A549 treated with AZD2906 at 1 μM for 4 hours (cell line): ENCODE results near the gene PLVAP. TPM values are rescaled to one million over a fixed set of nuclear protein-coding genes. Genes with fewer than 3 reads are reported as not detected.

Experiments used
- total RNA-seq: library from RNA; stranded (reverse); fragments of 200-300 nt; extraction: Qiagen RNA extraction; gene quantifications from 5 replicates; pipeline ENCODE4 v1.2.3, GENCODE V29; 2022

PLVAP gene, protein sequence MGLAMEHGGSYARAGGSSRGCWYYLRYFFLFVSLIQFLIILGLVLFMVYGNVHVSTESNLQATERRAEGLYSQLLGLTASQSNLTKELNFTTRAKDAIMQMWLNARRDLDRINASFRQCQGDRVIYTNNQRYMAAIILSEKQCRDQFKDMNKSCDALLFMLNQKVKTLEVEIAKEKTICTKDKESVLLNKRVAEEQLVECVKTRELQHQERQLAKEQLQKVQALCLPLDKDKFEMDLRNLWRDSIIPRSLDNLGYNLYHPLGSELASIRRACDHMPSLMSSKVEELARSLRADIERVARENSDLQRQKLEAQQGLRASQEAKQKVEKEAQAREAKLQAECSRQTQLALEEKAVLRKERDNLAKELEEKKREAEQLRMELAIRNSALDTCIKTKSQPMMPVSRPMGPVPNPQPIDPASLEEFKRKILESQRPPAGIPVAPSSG
- total RNA-seq, result not detected in 5 replicates

DNA sequence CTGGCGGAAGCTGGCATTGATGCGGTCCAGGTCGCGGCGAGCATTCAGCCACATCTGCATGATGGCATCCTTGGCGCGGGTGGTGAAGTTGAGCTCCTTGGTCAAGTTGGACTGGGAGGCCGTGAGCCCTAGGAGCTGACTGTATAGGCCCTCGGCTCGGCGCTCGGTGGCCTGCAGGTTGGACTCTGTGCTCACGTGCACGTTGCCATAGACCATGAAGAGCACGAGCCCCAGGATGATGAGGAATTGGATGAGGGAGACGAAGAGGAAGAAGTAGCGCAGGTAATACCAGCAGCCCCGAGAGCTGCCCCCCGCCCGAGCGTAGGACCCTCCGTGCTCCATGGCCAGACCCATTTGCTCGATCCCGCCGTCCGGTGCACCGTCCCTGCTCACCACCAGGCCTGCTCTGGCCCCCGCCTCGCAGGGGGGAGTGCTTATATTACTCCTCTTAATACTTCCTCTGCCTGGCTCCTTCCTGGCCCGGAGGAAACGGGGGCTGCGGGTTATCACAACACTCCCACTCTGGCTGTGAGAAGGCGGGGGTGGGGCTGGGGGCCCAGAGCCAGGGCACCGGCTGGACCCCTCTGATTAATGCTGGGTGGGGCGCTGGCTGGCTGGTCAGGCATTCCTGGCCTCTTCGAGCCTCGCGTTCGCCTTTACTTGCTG lies at the start of gene PLVAP:
PLVAP (minus strand) TSS at position 408 of the 666 bp plus-strand sequence; CDS start at position 354, 54 bp downstream.

DNA sequence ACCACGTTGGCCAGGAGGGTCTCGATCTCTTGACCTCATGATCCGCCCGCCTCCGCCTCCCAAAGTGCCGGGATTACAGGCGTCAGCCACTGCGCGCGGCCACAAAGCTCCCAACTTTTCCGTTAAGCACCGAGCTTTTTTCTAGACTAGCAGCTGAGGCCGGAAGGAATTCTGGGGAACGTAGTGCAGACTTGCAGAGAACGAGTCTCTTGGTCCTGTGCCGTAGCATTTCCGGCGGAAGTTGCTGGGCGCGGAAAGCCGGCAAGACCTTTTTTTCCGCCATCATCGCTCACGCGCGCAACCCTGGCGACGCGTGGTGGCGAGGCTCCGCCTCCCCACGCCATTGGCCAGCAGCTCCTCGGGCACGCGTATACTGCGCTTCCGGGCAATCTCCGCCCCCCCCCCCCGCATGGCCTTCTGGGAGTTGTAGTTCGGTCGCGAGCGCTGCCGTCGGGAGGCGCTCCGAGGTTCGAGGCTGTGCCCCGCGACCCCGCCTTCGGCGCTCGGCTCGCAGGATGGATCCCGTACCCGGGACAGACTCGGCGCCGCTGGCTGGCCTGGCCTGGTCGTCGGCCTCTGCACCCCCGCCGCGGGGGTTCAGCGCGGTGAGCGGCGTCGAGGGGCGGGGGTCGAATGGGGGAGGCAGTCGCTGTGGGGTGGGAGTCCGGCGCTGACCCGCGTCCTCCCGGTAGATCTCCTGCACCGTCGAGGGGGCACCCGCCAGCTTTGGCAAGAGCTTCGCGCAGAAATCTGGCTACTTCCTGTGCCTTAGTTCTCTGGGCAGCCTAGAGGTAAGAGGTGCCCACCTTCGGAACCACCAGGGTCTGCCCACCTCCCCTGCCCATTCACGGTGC lies 42.7 kb upstream of the PLVAP start, which contains the start of gene MVB12A:
MVB12A (plus strand) TSS at position 427 of the 854 bp plus-strand sequence; CDS start at position 516, 89 bp downstream.

DNA sequence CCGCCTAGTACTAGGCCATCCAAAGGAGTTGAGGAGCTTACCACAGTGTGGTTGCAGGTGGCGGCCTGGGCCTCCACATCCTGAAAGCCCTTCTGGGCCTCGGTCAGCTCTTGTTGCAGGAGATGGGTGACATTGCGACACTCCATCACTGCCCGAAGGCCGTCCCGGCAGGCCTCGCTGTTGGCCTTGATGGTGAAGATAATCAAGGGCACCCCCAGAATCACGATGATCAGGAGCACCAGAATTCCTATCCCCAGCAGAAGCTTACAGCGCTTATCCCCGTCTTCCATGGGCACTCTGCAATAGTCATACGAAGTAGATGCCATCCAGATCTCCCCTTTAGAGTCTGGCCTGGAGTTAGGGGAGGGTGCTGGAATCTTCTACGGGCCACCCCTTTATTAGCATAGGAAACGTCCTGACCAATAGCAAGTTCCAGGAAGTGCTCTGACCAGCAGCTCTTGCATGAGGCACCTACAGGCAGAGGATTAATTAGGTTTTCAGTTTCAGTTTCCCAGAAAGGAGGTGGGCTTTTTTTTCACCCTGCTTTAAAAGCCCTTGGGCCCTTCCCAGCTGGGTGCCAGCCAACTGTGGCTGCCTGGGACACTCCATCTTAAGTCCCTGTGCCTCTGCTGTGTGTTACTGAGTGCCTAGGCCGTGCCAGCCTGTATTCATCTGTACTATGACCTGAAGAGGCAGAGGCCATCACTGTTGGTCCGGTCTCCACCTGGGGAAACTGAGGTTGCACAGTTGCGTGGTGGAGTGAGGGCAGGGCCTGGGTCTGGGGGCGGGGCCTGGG lies 28.3 kb upstream of the PLVAP start, which contains the start of gene BST2:
BST2 (minus strand) TSS at position 381 of the 796 bp plus-strand sequence; CDS start at position 326, 55 bp downstream.

DNA sequence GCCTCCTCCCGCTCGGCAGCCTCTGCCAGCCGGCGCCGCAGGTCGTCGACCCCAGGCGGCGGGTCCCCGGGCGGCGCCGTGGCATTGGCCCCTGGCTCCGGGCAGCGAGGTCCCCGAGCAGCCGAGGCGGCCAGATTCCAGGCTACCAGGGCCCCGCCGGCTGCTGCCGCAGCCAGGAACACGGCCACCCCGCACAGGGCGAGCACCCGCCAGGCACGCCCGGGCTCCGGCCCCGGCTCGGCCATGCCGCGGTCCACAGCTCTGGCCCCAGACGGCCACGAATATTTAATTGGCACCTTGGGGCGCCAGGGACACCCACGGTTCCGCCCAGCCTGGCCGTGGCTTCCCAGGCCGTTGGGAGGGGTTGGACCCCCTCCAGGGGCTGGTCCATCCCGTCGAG lies 16.8 kb upstream of the PLVAP start, which contains the start of gene CCDC194:
CCDC194 (minus strand) TSS at position 283 of the 400 bp plus-strand sequence; CDS start at position 245, 38 bp downstream.

DNA sequence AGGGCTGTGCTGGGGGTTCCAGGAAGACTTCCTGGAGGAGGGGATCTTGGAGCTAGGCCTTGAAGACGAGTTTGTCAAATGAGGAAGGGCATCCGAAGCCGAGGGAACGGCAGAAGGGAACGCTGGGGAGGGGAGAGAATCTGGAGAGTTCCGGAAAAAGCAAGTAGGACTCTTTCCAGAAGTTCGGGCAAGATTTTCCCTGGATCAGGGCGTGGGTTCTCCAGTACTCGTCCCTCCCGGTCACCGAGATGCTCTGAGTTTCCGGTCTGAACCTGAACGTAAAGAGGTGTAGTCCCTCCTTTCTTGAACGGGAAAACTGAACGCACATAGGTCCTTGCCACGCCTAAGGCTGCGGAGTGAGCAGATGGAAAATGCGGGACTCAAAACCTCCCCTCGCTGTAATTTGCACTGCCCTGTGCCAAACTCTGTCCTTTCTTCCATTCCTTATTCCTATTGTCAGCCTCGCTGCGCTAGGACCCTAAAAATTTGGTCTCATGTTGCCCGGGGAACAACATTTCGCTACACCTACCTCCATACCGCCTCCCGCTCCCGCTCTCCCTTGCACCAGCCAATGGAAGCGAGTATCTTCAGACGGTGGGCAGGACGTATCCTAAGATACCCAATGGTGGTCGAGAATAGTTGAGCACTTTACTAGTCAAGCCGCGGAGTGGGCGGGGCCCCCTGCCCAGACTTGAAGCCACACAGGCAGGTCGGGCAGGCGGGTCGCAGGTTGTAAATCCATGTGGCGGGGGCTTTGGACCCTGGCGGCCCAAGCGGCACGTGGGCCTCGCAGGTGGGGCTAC lies 40.1 kb downstream of the PLVAP start, which contains the start of gene GTPBP3:
GTPBP3 (plus strand) TSS at position 682 of the 803 bp plus-strand sequence; CDS start at position 741, 59 bp downstream.

DNA sequence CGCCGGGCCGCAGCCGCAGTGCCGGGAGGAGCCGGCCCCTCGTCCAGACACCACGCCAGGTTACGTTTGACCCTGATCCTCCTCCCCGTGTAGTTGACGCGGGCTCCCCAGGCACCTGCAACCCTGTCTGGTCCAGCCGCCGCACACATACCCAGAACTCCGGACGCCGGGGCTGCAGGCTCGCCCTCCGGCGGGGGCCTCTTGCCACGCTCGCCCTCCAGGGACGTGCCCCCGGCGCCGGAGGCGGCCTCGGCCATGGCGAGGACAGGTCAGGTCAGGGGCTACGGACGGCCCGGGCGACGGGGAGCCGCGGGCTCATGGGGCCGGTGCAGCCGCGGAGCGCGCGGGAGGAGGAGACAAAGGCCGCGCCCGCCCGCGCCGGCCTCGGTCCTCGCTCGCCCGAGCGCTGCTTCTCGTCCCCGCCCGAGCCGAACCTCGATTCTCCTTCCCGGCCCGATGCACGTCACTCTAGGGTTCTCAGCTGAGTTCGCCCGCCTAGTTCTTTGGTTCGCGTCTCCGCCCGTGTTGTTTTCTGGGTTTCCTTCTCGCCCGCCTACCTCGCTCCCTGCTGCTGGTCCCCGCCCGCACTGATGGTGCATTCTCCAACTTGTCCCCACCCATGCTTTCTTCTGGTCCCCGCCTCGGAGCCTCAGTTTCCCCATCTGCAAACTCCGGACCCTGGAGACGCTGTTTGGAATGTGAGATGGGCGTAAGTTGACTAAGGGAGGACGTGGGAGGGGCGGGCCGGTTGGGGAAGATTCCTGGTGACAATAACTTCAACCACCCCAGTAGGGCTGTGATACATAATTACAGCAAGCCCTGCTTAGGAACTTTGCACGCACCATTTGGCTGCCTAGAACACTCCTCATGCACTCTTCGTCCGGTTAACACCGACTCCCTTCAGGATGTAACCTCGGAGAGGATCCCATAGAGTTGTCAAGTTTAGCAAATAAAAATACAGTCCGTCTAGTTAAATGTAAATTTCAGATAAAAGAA lies 42.4 kb downstream of the PLVAP start, which contains the start of gene ANO8:
ANO8 (minus strand) TSS at position 442 of the 996 bp plus-strand sequence; CDS start at position 257, 185 bp downstream.

DNA sequence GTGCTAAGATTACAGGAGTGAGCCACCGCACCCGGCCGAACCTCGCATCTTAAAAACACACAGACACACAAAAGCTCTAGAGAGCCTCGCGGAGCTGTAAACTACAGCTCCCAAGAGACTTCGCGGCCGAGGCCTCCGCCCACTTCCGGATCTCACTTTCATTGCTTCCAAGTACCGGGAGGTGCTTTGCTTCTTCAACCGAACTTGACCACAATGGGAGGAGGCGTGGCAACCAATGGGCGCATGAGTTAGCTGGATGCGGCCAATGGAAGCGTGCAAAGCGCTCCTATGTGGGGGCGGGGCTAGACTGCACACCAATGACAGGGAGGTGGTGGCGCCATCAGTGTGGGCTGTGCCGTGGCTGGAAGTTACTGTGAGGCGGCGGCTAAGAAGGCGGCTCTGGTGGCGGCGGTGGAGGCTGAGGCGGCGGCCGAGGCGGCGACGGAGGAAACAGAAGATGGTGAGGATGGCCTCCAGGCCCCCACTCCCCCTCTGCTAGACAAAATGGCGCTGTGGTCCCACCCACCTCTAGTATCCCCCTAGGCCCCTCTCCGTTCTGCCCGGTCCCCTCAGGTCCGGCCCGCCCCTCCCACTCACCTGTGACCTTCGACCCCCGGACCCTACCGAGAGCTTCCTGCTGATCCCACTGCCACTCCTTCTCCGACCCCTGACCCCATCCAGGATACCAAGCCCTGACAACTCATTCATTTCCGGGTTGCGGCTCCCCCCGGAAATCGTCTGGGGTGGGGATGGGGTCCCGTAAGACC lies 67.8 kb downstream of the PLVAP start, which contains the start of gene DDA1:
DDA1 (plus strand) TSS at position 366 of the 767 bp plus-strand sequence; CDS start at position 458, 92 bp downstream.

DNA sequence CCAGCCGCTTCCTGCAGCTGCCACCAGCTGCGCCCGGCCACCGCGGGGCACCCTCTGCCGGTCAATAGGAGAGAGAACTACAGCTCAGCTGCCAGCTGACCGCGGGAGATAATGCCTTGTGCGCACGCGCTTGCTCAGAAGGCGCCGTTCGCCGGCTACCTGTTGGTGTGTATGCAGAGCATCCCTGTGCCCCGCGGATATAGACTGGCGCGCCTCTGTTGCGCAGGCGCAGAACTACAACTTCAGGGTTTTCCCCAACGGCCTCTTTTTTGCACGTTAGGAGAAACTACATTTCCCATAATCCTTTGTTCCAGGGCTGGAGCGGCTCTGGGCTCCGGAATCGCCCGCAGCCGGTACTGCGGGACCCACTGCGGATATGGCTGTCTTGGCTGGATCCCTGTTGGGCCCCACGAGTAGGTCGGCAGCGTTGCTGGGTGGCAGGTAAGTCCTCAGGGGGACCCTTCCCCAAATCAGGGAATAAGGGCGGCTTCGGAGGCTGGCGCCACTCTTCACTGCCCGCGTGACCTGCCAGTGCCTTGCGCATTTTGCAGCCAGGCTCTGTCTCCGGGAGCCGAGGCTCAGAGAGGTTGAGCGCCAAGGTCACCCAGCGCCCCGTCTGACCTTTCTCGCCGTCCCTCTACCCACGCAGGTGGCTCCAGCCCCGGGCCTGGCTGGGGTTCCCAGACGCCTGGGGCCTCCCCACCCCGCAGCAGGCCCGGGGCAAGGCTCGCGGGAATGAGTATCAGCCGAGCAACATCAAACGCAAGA lies 71.4 kb downstream of the PLVAP start, which contains the start of gene MRPL34:
MRPL34 (plus strand) TSS at position 356 of the 768 bp plus-strand sequence; CDS start at position 377, 21 bp downstream.

DNA sequence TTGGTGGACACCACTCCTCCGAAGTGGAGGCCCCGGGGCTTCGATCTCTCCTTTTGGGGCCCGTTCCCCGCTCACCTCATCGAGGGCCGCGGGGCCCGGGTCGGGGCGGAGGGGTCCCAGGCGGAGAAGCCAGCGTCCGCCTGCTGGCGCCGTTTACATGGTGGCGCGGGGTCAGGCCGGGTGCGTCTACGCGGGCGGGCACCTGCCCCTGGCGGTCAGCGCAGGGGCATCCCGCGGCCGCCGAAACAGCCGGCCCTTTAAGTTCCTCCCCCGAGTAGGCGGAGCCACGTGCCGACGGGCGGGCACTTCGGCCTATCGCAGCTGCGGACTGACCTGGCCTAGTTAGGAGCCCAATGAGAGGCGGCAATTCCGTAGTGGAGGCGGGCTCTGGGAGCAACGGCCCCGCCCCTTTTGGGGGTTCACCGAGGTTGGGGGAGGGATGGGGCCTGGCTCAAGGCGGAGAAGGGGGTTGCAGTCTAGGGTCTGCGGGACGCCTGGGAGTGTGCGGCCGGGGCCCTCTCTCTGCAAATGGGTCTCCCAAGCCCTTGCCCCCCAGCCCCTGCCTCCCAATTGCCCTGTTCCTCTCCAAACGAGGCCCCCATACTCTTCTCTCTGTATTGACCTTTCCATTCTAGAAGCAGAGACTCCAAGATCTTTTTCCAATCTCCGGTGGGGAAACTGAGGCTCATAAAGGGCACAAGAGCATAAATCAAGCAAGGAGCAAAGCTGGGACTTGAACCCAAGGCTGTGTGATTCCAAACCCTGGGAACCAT lies 73.8 kb downstream of the PLVAP start, which contains the start of gene ABHD8:
ABHD8 (minus strand) TSS at position 259 of the 773 bp plus-strand sequence. CDS start 1,809 bp downstream, outside the sequence.

Other genes with a start within 250 kb of the PLVAP start
- 15.1 to 18.3 TPM (median 16.2 TPM) in 5 replicates for gene USE1, start 162.0 kb downstream of the PLVAP start, total RNA-seq
- gene OCEL1, start 151.1 kb downstream of the PLVAP start, total RNA-seq, result 12.4 to 13.5 TPM (median 12.8 TPM) in 5 replicates
- gene NR2F6, start 131.4 kb downstream of the PLVAP start, total RNA-seq, result 26.5 to 68.6 TPM (median 64.2 TPM) in 5 replicates
- not detected in 5 replicates for gene USHBP1, start 112.6 kb downstream of the PLVAP start, total RNA-seq
- gene BABAM1, start 109.9 kb downstream of the PLVAP start, total RNA-seq, result 56.9 to 65.2 TPM (median 60.7 TPM) in 5 replicates
- gene ANKLE1, start 95.4 kb downstream of the PLVAP start, total RNA-seq, result 0.11 to 0.48 TPM (median 0.47 TPM) in 5 replicates
- gene ABHD8, start 73.9 kb downstream of the PLVAP start, total RNA-seq, result 2.2 to 3.3 TPM (median 3.1 TPM) in 5 replicates
- 55.8 to 85.4 TPM (median 81.6 TPM) in 5 replicates for gene MRPL34, start 71.5 kb downstream of the PLVAP start, total RNA-seq
- 51.2 to 57.9 TPM (median 54.8 TPM) in 5 replicates for gene DDA1, start 67.8 kb downstream of the PLVAP start, total RNA-seq
- 2.0 to 3.8 TPM (median 3.3 TPM) in 5 replicates for gene ANO8, start 42.5 kb downstream of the PLVAP start, total RNA-seq
- gene GTPBP3, start 39.8 kb downstream of the PLVAP start, total RNA-seq, result 13.2 to 20.3 TPM (median 19.3 TPM) in 5 replicates
- gene CCDC194, start 16.9 kb upstream of the PLVAP start, total RNA-seq, result not detected in 5 replicates
- gene BST2, start 28.3 kb upstream of the PLVAP start, total RNA-seq, result 0.12 to 0.22 TPM (median 0.16 TPM) in 5 replicates
- gene MVB12A, start 42.7 kb upstream of the PLVAP start, total RNA-seq, result 30.6 to 42.8 TPM (median 40.1 TPM) in 5 replicates
- 0.31 to 0.71 TPM (median 0.64 TPM) in 5 replicates for gene TMEM221, start 71.3 kb upstream of the PLVAP start, total RNA-seq
- not detected in 5 replicates for gene NXNL1, start 83.6 kb upstream of the PLVAP start, total RNA-seq
- gene SLC27A1, start 93.2 kb upstream of the PLVAP start, total RNA-seq, result 2.2 to 3.0 TPM (median 2.4 TPM) in 5 replicates
- gene PGLS, start 134.3 kb upstream of the PLVAP start, total RNA-seq, result 48.4 to 84.4 TPM (median 77.5 TPM) in 5 replicates
- 58.2 to 69.3 TPM (median 67.4 TPM) in 5 replicates for gene COLGALT1, start 178.3 kb upstream of the PLVAP start, total RNA-seq